ENCODE results near the gene PROM1. TPM values are rescaled to one million over a fixed set of nuclear protein-coding genes. Genes with fewer than 3 reads are reported as not detected.

PROM1 gene
- total and polyA plus RNA-seq, 9 of the 15 experiments (the other 6 are each of a cell fraction or from before 2014, with no cell fraction given): 0.05 TPM; not detected in 8

DNA sequence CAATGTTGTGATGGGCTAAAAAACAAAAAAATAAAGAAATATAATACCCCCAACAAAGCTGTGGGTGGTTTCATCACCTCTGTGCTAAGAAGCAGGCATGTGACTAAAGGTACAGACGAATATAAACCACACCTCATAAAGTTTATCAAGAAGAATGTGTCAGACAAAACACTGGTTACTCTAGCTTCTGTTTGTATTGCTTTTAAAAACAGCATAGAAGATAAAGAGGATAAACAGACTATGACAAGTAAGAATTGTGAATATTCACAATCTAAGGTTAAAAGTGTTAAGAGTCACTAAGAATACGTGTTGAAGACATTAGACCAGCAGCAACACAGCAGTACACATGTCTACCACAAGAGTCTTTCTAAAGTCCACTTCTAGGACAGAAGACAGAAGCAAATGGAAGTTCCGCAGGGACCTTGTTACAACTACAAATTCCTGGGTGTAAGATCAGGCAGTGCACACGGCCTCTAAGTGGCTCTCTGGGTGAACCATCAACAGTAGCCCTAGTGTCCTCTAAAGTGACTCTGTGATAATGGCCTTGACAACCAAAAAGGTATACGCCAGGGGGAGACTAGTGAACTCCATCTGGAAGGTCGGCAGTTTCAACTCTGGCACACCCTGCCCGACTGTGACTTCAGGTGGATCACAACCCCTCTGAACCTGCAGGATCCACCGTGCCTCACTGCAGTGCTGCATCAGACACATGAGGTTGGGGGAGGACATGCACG lies 112.6 kb downstream of the PROM1 start:
- DNase-seq (ENCODE audit: extremely low read depth in 1 of 4, low spot score in 3 of 4) (peak in 1 of 4 experiments; percentile 2), FAIRE-seq (no peak), ATAC-seq (peak; percentile 70)
- no peaks in the 10 kb centered on the region for H3K9me1 ChIP-seq (ENCODE audit: control insufficient read depth, insufficient read depth, low read length)
- in situ Hi-C loops (cut with MboI) (no loop called here), intact Hi-C loops (cut with micrococcal nuclease) (no loop called here)
- H3K4me2 ChIP-seq (ENCODE audit: insufficient read depth, low read length): no peak overlapping the region
- no TSS peak for BruUV-seq (replicated peaks)
- H3K79me2 ChIP-seq (ENCODE audit: control insufficient read depth, insufficient read depth, low read length): no peaks in the 10 kb centered on the region
- no peaks in the 10 kb centered on the region for H3K4me1 ChIP-seq (replicated peaks in 1 of 2; ENCODE audit: control insufficient read depth in 2 of 2, insufficient read depth in 2 of 2, low read length in 2 of 2)
- no peaks in the 10 kb centered on the region for H3K36me3 ChIP-seq (ENCODE audit: control insufficient read depth, insufficient read depth, low read length)
- peaks cover 6 to 18% of the 10 kb centered on the region in 2 experiments; a peak in 3 of 5 replicates for H3K27me3 ChIP-seq (ENCODE audit: control insufficient read depth in 2 of 2, insufficient read depth in 2 of 2, low read length in 2 of 2)
- no peak overlapping the region for H3K9ac ChIP-seq (ENCODE audit: insufficient read depth in 1 of 2, low read depth in 2 of 2, low read length in 2 of 2)
- H3K27ac ChIP-seq (ENCODE audit: extremely low read depth, low read depth, low read length): no peak overlapping the region
- TF ChIP-seq, protein P1, sequence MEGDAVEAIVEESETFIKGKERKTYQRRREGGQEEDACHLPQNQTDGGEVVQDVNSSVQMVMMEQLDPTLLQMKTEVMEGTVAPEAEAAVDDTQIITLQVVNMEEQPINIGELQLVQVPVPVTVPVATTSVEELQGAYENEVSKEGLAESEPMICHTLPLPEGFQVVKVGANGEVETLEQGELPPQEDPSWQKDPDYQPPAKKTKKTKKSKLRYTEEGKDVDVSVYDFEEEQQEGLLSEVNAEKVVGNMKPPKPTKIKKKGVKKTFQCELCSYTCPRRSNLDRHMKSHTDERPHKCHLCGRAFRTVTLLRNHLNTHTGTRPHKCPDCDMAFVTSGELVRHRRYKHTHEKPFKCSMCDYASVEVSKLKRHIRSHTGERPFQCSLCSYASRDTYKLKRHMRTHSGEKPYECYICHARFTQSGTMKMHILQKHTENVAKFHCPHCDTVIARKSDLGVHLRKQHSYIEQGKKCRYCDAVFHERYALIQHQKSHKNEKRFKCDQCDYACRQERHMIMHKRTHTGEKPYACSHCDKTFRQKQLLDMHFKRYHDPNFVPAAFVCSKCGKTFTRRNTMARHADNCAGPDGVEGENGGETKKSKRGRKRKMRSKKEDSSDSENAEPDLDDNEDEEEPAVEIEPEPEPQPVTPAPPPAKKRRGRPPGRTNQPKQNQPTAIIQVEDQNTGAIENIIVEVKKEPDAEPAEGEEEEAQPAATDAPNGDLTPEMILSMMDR (IDR thresholded peaks at IDR 0.05 in 2 of 3, conservative IDR thresholded peaks at IDR 0.05 in 1 of 3; ENCODE audit: insufficient read depth in 2 of 3, low read depth in 1 of 3, low read length in 3 of 3): 0 out of 6 replicates have a peak, but pooled peaks of 1 of the 3 experiments have one; percentile 11
- TF ChIP-seq HNRNPUL1 (IDR thresholded peaks at IDR 0.05; ENCODE audit: low read length): no peak
- CTCF ChIA-PET (ENCODE audit: low intra/inter-chr PET ratio): interaction anchor here (0.7 kb wide), 1 partner anchor 264 kb away, joined by 3 read pairs; no protein-coding TSS in a partner anchor
- no peak overlapping the region for H3K4me3 ChIP-seq
- no peak overlapping the region for H2AFZ ChIP-seq (ENCODE audit: low read depth, low read length)
- H4K20me1 ChIP-seq (replicated peaks; ENCODE audit: control insufficient read depth, insufficient read depth, low read length): no peaks in the 10 kb centered on the region
- H3K9me3 ChIP-seq (replicated peaks; ENCODE audit: control insufficient read depth, insufficient read depth, low read depth, low read length): no peaks in the 10 kb centered on the region
- POLR2A ChIA-PET: no interaction called here
- 2% methylated on average over 9 of the region's 9 CpGs for WGBS (ENCODE audit: insufficient coverage, low coverage, missing lambda C conversion rate)

Data from K562 (cell line).